A673 (cell line): ENCODE results near the gene DKK1. TPM values are rescaled to one million over a fixed set of nuclear protein-coding genes. Genes with fewer than 3 reads are reported as not detected.

Experiments used
- BruUV-seq: library from RNA; stranded (reverse); fragments of 400-500 nt; replicated peaks from 2 replicates; lab custom pipeline; 2021; lab: Mats Ljungman, UMichigan
- CTCF ChIA-PET: fragments of 300-600 bp; sonication (Branson Sonifier 250); formaldehyde crosslinking; loops from one replicate; lab custom pipeline; 2022; ENCODE audit warnings: antibody characterized with exemption; lab: Charles Lee
- POLR2A ChIA-PET: fragments of 300-600 bp; sonication (Branson Sonifier 250); formaldehyde crosslinking; loops from one replicate; lab custom pipeline; 2022; ENCODE audit warnings: antibody characterized with exemption; ENCODE audit not compliant: low non-redundant PET; lab: Charles Lee
- DNase-seq: peaks from one replicate; pipeline ENCODE4 v3.0.0-alpha.2; 2015; ENCODE audit warnings: low spot score
- H3K27ac ChIP-seq: fragments of 200-600 bp; sonication (generic); 2 replicates; pipeline ENCODE4 v1.5.1; 2016; ENCODE audit warnings: mixed run types, low read depth, mild to moderate bottlenecking, mixed read lengths, antibody characterized with exemption, low read length; ENCODE audit not compliant: poor library complexity, severe bottlenecking
- H3K27me3 ChIP-seq: fragments of 200-600 bp; sonication (generic); replicated peaks from 2 replicates; pipeline ENCODE4 v1.6.1; 2017; ENCODE audit warnings: mixed run types, low read depth, mild to moderate bottlenecking, mixed read lengths, antibody characterized with exemption, low read length; ENCODE audit not compliant: insufficient read depth, poor library complexity
- H3K36me3 ChIP-seq: fragments of 200-600 bp; sonication (generic); 2 replicates; pipeline ENCODE4 v1.6.1; 2016; ENCODE audit warnings: mixed run types, mild to moderate bottlenecking, mixed read lengths, antibody characterized with exemption, low read length; ENCODE audit not compliant: insufficient read depth, poor library complexity, severe bottlenecking
- H3K4me1 ChIP-seq: fragments of 200-600 bp; sonication (generic); 2 replicates; pipeline ENCODE4 v1.6.1; 2017; ENCODE audit warnings: mixed run types, mild to moderate bottlenecking, mixed read lengths, antibody characterized with exemption, low read length; ENCODE audit not compliant: insufficient read depth, poor library complexity, severe bottlenecking
- H3K4me3 ChIP-seq: fragments of 200-600 bp; sonication (generic); 2 replicates; pipeline ENCODE4 v1.5.1; 2016; ENCODE audit warnings: low read depth, mixed run types, mild to moderate bottlenecking, mixed read lengths, low read length; ENCODE audit not compliant: poor library complexity, severe bottlenecking
- H3K9me3 ChIP-seq: fragments of 200-600 bp; sonication (generic); 2 replicates; pipeline ENCODE4 v1.6.1; 2016; ENCODE audit warnings: mixed run types, low read depth, mild to moderate bottlenecking, mixed read lengths, antibody characterized with exemption, low read length; ENCODE audit not compliant: poor library complexity, severe bottlenecking
- CTCF ChIP-seq: fragments of 300-800, 200-600 bp; sonication (generic); conservative IDR thresholded peaks from 2 replicates; pipeline ENCODE4 v1.5.1; 2017; ENCODE audit warnings: low read depth, mild to moderate bottlenecking, antibody characterized with exemption, low read length, moderate library complexity, mixed read lengths
- EZH2 ChIP-seq: fragments of 200-600 bp; sonication (generic); IDR thresholded peaks from 2 replicates; pipeline ENCODE4 v1.6.1; 2017; ENCODE audit warnings: borderline replicate concordance, low read depth, mild to moderate bottlenecking, mixed read lengths, antibody characterized with exemption, low read length; ENCODE audit not compliant: poor library complexity, severe bottlenecking
- intact Hi-C: fragments of 100-400 bp; cut with micrococcal nuclease; formaldehyde crosslinking; loops from one replicate; pipeline ENCODE4 v1.10.0; 2022; ENCODE audit not compliant: unreplicated experiment
- total RNA-seq: library from RNA; stranded (reverse); gene quantifications from 2 replicates; pipeline ENCODE4 v1.2.3, GENCODE V29; 2021

Gene DKK1
- total RNA-seq, 1 experiment from 2014 or later, result 1.3 TPM

- no peaks in the 10 kb centered on the region for H3K4me1 ChIP-seq
- H3K36me3 ChIP-seq, result no peaks in the 10 kb centered on the region
- intact Hi-C loops, result no loop called here
- no peaks in the 10 kb centered on the region for H3K9me3 ChIP-seq
- TF ChIP-seq EZH2 (no peak), CTCF (no peak)
- H3K27ac ChIP-seq, result no peak overlapping the region
- no peaks in the 10 kb centered on the region for H3K27me3 ChIP-seq
- no TSS peak for BruUV-seq
- DNase-seq, result no peak
- CTCF ChIA-PET, result no interaction called here
- H3K4me3 ChIP-seq, result no peak overlapping the region
- POLR2A ChIA-PET, result no interaction called here
Observed at GRCh38 chr10:52343439-52343838, 29.4 kb downstream of the DKK1 start.

- TF ChIP-seq CTCF, result no peak
- TF ChIP-seq EZH2, result no peak
- DNase-seq, result no peak
- intact Hi-C loops, result no loop called here
- no peaks in the 10 kb centered on the region for H3K4me1 ChIP-seq
- no TSS peak for BruUV-seq
- H3K36me3 ChIP-seq, result no peaks in the 10 kb centered on the region
- H3K27me3 ChIP-seq, result no peaks in the 10 kb centered on the region
- no peak overlapping the region for H3K27ac ChIP-seq
- CTCF ChIA-PET, result no interaction called here
- H3K4me3 ChIP-seq, result no peak overlapping the region
- no peaks in the 10 kb centered on the region for H3K9me3 ChIP-seq
- POLR2A ChIA-PET, result no interaction called here
Observed at GRCh38 chr10:52346394-52347326, 32.6 kb downstream of the DKK1 start.

- Histone ChIP-seq H3K4me1 (no peaks in the 10 kb centered on the region), H3K36me3 (no peaks in the 10 kb centered on the region), H3K4me3 (no peak overlapping the region), H3K9me3 (no peaks in the 10 kb centered on the region), H3K27ac (no peak overlapping the region), H3K27me3 (no peaks in the 10 kb centered on the region)
- DNase-seq, result no peak
- CTCF ChIA-PET, result no interaction called here
- POLR2A ChIA-PET, result no interaction called here
- BruUV-seq, result no TSS peak
- intact Hi-C loops, result no loop called here
- TF ChIP-seq EZH2 (no peak), CTCF (no peak)
Observed at GRCh38 chr10:52347327-52347667, 33.2 kb downstream of the DKK1 start.
